Measurements from ENCODE around the gene DERL2. TPM values are rescaled to one million over a fixed set of nuclear protein-coding genes. Genes with fewer than 3 reads are reported as not detected.
A peak's percentile ranks its signal among the peaks of the same experiment; 100 is the strongest.

DERL2 gene
- total RNA-seq, 1 experiment from 2014 or later = 75.3 TPM

GRCh38 chr17:5501685-5502084 lies 15.7 kb upstream of the DERL2 start:
- no peak for DNase-seq (ENCODE audit: low spot score)

DNA sequence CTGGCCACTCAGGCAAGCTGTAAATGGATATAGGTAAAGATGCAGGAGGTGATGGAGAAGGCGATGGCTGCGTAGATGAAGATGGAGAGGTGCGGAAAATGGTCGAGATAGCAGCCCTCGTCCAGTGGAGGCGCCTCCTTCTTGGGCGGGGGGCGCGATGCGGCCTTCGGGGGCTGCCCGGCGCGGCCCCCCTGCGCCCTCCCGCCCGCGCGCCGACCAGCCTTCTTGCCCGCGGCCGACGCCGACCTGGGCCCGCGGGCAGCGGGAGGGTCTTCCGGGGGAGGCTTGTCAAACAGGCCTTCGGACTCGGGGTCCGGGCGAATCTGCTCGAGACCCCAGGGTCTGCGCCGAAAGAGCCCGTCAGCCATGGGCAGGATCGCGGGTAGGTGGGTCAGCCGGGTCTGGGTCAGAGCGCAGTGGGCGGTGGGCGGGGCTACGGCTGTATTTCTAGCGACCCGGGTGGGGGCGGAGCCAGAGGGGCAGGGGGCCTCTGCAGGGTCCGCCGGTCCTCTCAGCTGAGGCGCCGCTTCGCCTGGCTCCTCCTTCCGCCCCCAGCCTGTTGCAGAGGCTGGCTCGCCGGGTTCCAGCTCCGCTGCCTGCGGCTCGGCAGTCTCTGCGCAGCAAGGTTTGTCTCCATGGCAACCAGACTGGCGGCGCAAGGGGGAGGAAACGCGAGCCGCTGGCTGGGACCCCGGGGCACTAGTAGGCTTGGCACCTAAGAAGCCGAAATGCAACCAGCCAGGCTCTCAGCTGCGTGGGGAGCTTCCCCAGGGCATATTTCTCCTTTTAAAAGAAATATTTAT lies 14.8 kb upstream of the DERL2 start:
- peak; percentile 65 for DNase-seq (ENCODE audit: low spot score)

DNA sequence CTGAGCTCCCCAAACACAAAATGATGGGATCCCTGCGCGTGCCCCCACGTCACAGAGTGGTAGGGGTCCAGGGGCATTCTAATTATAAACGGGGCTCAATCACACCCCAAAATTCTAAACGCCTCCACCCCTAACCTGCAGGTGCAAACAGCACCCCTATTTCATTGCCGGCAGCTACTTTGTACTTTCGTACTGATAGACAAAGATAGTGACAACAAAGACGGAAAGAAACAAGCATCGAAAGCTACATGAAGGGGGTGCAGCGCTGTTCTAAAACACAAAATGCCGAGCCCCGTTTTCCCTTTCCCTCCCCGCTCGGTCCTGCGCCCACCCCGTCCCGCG lies 14.2 kb upstream of the DERL2 start:
- DNase-seq (ENCODE audit: low spot score) = no peak

DNA sequence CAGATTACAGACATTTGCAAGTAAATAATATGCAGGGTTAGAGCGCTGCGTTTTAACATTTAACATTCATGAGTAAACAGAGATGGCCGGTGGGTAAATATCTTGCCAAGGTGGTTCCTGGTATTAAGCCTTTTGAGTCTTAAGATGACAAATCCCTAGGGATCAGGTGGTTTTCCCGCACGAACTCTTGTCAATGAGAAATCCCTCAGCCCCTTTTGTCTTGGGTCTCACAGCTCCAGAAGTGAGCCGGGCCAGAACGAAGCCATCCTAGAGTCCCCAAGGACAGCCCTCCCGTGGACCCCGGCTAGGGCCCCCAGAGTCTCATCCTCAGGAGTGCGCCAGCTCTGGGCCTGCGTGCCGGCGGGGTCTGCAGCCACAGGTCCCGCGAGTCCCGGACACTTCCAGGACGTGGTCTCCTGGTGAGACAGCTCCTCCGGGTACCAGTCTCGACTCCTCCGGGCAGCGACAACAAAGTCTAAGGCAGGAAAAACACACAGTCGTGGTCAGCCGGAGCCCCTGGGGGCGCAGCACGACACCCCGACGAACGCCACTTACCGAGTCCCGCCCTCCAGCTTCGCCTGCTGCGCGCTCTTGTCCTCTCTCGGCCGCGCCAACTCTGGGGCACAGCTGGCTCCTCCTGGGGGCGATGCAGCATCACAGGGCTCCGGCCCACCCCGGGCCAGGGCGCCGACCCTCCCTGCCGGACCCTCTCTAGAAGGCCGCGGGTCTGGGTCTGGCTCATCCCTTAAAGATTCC lies 13.7 kb upstream of the DERL2 start:
- no peak for DNase-seq (ENCODE audit: low spot score)

DNA sequence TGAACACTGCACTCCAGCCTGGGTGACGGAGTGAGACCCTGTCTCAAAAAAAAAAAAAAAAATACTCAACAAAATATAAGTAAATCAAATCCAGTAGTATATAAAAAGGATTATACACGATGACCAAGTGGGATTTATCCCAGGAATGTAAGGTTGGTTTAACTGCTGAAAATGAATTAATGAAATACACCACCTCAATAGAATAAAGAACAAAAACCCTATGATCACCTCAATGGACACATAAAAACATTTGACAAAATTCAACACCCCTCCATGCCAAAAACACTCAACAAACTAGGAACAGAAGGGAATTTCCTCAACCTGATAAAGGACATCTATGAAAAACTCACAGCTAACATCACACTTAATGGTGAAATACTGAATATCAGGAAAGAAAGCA lies 7.0 kb upstream of the DERL2 start:
- DNase-seq (ENCODE audit: low spot score) = no peak

GRCh38 chr17:5488752-5489151 lies 2.8 kb upstream of the DERL2 start:
- DNase-seq (ENCODE audit: low spot score) = no peak

GRCh38 chr17:5486206-5487124 lies 487 bp upstream of the DERL2 start, which contains the start of gene MIS12:
TSS of gene MIS12 (plus strand) at chr17:5486566. CDS start at chr17:5488863, 2,297 bp downstream.
- peak; percentile 99 for DNase-seq (ENCODE audit: low spot score)

DNA sequence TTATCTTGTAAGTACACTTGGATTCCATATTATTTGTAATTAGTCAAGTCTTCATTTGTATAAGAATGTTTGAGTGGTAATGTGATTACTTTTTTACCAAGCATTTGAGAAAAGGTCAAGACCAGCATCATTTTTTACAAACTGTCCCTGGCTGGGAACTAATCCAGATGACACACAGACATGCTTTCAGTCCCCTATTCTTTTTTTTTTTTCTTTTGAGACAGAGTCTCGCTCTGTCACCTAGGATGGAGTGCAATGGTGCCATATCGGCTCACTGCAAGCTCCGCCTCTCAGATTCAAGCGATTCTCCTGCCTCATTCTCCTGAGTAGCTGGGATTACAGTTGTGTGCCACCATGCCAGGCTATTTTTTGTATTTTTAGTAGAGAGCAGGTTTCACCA lies 4.5 kb downstream of the DERL2 start:
- no peak for DNase-seq (ENCODE audit: low spot score)

- DNase-seq (ENCODE audit: low spot score) = no peak
Observed at GRCh38 chr17:5480962-5481361, 5.0 kb downstream of the DERL2 start.

- DNase-seq (ENCODE audit: low spot score) = no peak
Observed at GRCh38 chr17:5478992-5479391, 7.0 kb downstream of the DERL2 start.

GRCh38 chr17:5473906-5474305 lies 12.1 kb downstream of the DERL2 start:
- DNase-seq (ENCODE audit: low spot score) = no peak

GRCh38 chr17:5472511-5472910 lies 13.5 kb downstream of the DERL2 start:
- no peak for DNase-seq (ENCODE audit: low spot score)

DNA sequence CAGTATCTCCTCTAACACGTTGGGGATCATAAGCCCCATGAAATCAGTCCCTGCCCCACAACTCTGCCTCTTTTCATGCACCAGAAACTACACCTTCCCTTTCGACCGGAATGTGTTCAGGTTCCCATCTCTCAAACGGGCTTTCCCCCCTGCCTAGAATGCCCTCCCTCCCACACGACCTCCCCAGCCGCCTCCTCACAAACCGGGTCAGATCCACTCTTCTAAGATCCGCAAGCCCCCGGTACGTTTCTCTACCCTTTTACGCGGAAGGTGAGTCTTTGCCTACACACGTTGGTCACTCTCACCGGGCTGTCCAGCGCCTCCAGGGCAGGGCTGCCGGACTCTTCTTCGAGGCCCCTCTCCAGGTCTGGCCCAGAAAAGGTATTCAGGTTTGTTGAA lies 17.9 kb downstream of the DERL2 start:
- no peak for DNase-seq (ENCODE audit: low spot score)

DNA sequence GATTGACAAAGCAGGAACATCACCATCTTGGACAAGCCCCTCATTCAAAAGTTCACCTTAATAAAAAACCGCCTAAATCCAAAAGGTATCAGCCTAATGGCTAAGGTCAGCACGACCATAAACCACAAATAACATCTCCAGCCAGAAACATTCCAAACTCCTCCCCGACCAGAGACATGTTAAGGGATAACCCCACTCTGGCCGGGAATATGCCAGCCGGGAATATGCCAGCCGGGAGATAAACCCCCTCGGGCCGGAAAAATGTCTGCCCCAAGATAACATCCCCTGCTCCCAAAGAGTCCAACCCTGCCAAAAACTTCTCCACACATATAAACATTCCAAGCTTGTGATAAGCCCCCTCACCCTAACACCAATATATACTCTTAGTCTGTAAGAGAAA lies 18.6 kb downstream of the DERL2 start:
- DNase-seq (ENCODE audit: low spot score) = peak; percentile 3

DNA sequence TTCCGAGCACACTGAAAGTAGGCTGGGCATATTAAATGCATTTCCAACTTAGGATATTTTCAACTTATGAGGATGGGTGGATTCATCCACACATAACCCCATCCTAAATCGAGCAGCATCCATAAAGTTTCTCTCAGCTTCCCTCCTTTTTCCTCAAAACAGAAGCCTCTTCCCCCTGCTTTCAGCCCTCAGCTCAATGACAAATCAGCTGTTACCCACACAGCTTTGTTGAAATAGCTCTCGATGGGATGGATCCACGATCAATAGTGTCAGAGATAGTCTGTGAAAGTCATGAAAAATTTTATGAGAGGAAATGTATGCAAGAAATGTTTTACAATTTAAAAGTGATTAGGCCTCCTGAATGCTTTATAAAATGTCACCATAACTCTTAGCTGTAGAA lies 19.7 kb downstream of the DERL2 start:
- DNase-seq (ENCODE audit: low spot score) = no peak

GRCh38 chr17:5464717-5465507 lies 21.1 kb downstream of the DERL2 start:
- DNase-seq (ENCODE audit: low spot score) = no peak

DNA sequence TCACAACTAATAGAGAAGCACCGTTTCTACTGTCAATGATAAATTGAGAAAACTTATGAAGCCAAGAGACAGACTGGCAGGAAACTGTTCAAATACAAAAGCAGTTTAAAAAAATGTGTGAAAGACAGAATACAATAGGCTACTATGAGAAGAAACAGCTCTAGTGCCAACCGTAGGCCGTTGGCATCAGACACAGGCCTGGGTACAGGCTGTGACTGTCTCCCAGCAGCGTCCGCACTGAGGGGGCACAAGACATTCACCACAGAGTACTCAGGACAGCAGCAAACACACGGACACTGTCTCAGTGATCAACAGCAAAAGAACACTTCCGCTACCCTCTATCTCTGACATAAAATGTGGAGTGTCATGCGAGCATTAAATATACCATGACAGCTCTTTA lies 39.2 kb downstream of the DERL2 start:
- DNase-seq (ENCODE audit: low spot score) = no peak

DNA sequence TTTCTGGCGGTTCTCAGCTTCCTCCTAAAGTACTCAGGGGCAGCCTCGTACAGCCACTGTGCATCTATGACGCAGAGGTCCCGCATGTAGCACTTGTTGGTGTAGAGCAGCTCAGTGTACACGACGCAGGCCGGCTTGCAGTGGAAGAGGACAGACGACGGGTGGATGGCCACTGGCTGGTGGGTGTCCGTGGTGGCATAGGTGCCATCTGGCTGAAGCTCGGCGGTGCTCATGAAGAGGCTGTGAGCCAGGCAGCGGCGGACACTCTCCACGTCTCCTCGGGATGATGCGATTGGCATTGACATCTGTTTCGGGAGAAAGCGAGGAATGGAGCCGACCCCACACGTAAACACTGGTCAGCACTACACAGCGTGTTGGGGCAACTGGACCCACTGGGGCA lies 41.8 kb downstream of the DERL2 start:
- DNase-seq (ENCODE audit: low spot score) = no peak

- no peak for DNase-seq (ENCODE audit: low spot score)
Observed at GRCh38 chr17:5443728-5444127, 42.2 kb downstream of the DERL2 start.

DNA sequence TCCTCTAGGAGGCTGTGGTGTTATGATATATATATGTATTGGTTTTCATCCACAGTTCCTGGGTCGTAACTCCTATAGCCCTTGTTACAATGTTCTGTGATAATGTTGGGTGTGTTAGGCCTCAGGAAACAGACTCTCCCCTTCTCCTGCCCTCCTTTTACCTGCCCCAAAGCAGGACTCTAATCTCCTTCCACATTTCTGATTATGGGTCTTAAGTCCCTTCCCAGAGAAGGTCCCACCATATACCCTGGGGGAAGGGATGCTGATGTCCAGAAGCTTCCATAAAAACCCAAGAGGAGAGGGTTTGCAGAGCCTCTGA lies 46.6 kb downstream of the DERL2 start:
- no peak for DNase-seq (ENCODE audit: low spot score)

- DNase-seq (ENCODE audit: low spot score) = peak; percentile 92
Observed at GRCh38 chr17:5438716-5439445, 47.1 kb downstream of the DERL2 start, which contains the start of gene C1QBP. TSS of gene C1QBP (minus strand) at chr17:5439155. CDS start at chr17:5439073, 82 bp downstream.
